Esophagus muscularis mucosa (tissue), 3 donors: ENCODE measurements around the gene UPF2.

ENCODE experiments used
- CTCF ChIP-seq, 3 experiments: fragments of 200-600 bp in 2 of 3; fragments of 450-650 bp in 1 of 3; sonication (generic) in 2 of 3; IDR thresholded peaks; one replicate each; pipeline ENCODE4 v1.5.1; 2017 to 2019; ENCODE audit warnings: antibody characterized with exemption in 3 of 3, mild to moderate bottlenecking in 2 of 3, moderate library complexity in 1 of 3
- POLR2A ChIP-seq: fragments of 450-650 bp; IDR thresholded peaks from one replicate; pipeline ENCODE4 v1.6.1; 2017; ENCODE audit warnings: antibody characterized with exemption, moderate library complexity, mild to moderate bottlenecking, low read depth
- POLR2AphosphoS5 ChIP-seq, 2 donors: sonication (generic); formaldehyde crosslinking; IDR thresholded peaks; one replicate each; pipeline ENCODE4 v1.6.1; 2017; ENCODE audit warnings: antibody characterized with exemption in 2 of 2

GRCh38 chr10:11877591-11877905 lies 165.1 kb downstream of the UPF2 start:
- TF ChIP-seq CTCF (IDR thresholded peaks at IDR 0.05) (no peak), POLR2A (no peak), POLR2AphosphoS5 (IDR thresholded peaks at IDR 0.05) (no peak)
